ENCODE results near the gene IFNLR1.

- TF ChIP-seq, protein P1, sequence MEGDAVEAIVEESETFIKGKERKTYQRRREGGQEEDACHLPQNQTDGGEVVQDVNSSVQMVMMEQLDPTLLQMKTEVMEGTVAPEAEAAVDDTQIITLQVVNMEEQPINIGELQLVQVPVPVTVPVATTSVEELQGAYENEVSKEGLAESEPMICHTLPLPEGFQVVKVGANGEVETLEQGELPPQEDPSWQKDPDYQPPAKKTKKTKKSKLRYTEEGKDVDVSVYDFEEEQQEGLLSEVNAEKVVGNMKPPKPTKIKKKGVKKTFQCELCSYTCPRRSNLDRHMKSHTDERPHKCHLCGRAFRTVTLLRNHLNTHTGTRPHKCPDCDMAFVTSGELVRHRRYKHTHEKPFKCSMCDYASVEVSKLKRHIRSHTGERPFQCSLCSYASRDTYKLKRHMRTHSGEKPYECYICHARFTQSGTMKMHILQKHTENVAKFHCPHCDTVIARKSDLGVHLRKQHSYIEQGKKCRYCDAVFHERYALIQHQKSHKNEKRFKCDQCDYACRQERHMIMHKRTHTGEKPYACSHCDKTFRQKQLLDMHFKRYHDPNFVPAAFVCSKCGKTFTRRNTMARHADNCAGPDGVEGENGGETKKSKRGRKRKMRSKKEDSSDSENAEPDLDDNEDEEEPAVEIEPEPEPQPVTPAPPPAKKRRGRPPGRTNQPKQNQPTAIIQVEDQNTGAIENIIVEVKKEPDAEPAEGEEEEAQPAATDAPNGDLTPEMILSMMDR (conservative IDR thresholded peaks at IDR 0.05; ENCODE audit: low read length) = no peak
- TF ChIP-seq EZH2phosphoT487 (IDR thresholded peaks at IDR 0.05; ENCODE audit: borderline replicate concordance, low read depth, low read length) = no peak
These were observed 20.1 kb downstream of the IFNLR1 start for GRCh38 chr1:24167008-24167407.

All from OCI-LY7 (cell line).